ENCODE data around the gene HNRNPL. TPM values are rescaled to one million over a fixed set of nuclear protein-coding genes. Genes with fewer than 3 reads are reported as not detected.

The HNRNPL gene
- total and polyA plus RNA-seq, 2 of the 8 experiments (the other 6 are each of a cell fraction or from before 2014, with no cell fraction given), result 404 to 779 TPM

- no peak overlapping the region for H3K4me3 ChIP-seq (ENCODE audit: extremely low read depth in 1 of 4, insufficient read depth in 2 of 4, low read depth in 3 of 4, low read length in 4 of 4)
- H2BK12ac ChIP-seq (ENCODE audit: low read depth, low read length), result no peak overlapping the region
- H3K4me1 ChIP-seq (replicated peaks in 1 of 4; ENCODE audit: control insufficient read depth in 3 of 4, insufficient read depth in 4 of 4, low read length in 3 of 4), result no peaks in the 10 kb centered on the region
- 89% methylated on average over 7 of the region's 7 CpGs; no CpG with 5 or more reads in 1 of the 2 experiments for WGBS, 2 experiments (ENCODE audit: extremely low coverage in 1 of 2, insufficient coverage in 1 of 2, insufficient read length in 1 of 2, insufficient replicate concordance in 2 of 2, low coverage in 1 of 2, low lambda C conversion rate in 2 of 2, missing lambda C conversion rate in 1 of 2)
- peaks cover 0 to 15% of the 10 kb centered on the region in 2 experiments; a peak in 2 of 4 replicates for H3K79me2 ChIP-seq (ENCODE audit: control insufficient read depth in 1 of 2, insufficient read depth in 2 of 2, low read length in 2 of 2)
- H2AK5ac ChIP-seq (ENCODE audit: low read depth, low read length), result no peak overlapping the region
- H3K27ac ChIP-seq (ENCODE audit: low read depth, low read length), result no peak overlapping the region
- H4K8ac ChIP-seq (ENCODE audit: extremely low read depth, insufficient read depth, low read length), result no peak overlapping the region
- H3K18ac ChIP-seq (ENCODE audit: extremely low read depth, low read length), result no peak overlapping the region
- H3K4ac ChIP-seq (replicated peaks; ENCODE audit: insufficient read length, low read depth, low read length), result no peak overlapping the region
- H3K56ac ChIP-seq (replicated peaks; ENCODE audit: insufficient read length, low read depth, low read length), result no peak overlapping the region
- peaks cover 61 to 74% (median 68%) of the 10 kb centered on the region in 4 experiments for H3K36me3 ChIP-seq (ENCODE audit: control insufficient read depth in 2 of 4, insufficient read depth in 4 of 4, low read length in 3 of 4)
- H4K20me1 ChIP-seq (replicated peaks in 1 of 2; ENCODE audit: control insufficient read depth in 1 of 2, insufficient read depth in 2 of 2, low read length in 2 of 2), result peaks cover 22 to 34% of the 10 kb centered on the region in 2 experiments
- no peak overlapping the region for H3K14ac ChIP-seq (ENCODE audit: insufficient read length)
- no peak overlapping the region for H2BK5ac ChIP-seq (ENCODE audit: low read depth, low read length)
- no peak overlapping the region for H2BK15ac ChIP-seq (ENCODE audit: low read length)
- no peak overlapping the region for H2BK20ac ChIP-seq (ENCODE audit: low read length)
- CTCF ChIA-PET (ENCODE audit: partially characterized antibody), result interaction anchor here (1.2 to 1.5 kb wide), 4 partner anchors 9 to 92 kb away, joined by 3 to 4 read pairs (median 3); partner anchors contain the start of genes MRPS12 and SARS2
- H3K9ac ChIP-seq (replicated peaks in 1 of 4; ENCODE audit: extremely low read depth in 1 of 4, low read depth in 3 of 4, low read length in 3 of 4), result no peak overlapping the region; a peak in 1 of 7 replicates
- no peaks in the 10 kb centered on the region for H3K9me3 ChIP-seq (ENCODE audit: insufficient read depth in 2 of 2, low read depth in 1 of 2, low read length in 1 of 2)
- no peak overlapping the region for H4K5ac ChIP-seq (ENCODE audit: insufficient read length, low read depth, low read length)
- POLR2A ChIA-PET (ENCODE audit: partially characterized antibody), result interaction anchor here (0.6 to 14.2 kb wide), 21 partner anchors 8 to 504 kb away, joined by 3 to 376 read pairs (median 3); partner anchors contain the start of genes CCER2, HNRNPL, MRPS12 and NFKBIB
- no peak overlapping the region for H2AFZ ChIP-seq (ENCODE audit: low read length)
- no peak overlapping the region for H2BK120ac ChIP-seq (replicated peaks; ENCODE audit: low read depth, low read length)
- no peak overlapping the region for H4K91ac ChIP-seq (replicated peaks; ENCODE audit: insufficient read length, low read length)
- DNase-seq (ENCODE audit: low read depth in 1 of 2, low spot score in 2 of 2), result no peak
- H3K23ac ChIP-seq (ENCODE audit: insufficient read length), result no peak overlapping the region
- no peak for TF ChIP-seq JUN (IDR thresholded peaks at IDR 0.05; ENCODE audit: low read depth, low read length)
- H3K4me2 ChIP-seq (ENCODE audit: insufficient read depth in 1 of 2, low read depth in 2 of 2, low read length in 2 of 2), result no peak overlapping the region
- H3K79me1 ChIP-seq (ENCODE audit: low read depth, low read length), result peaks cover 3% of the 10 kb centered on the region; the same call in 1 of the 2 replicates
- FAIRE-seq, result no peak
- no peaks in the 10 kb centered on the region for H3K27me3 ChIP-seq (replicated peaks in 1 of 4; ENCODE audit: control insufficient read depth in 3 of 4, extremely low read depth in 1 of 4, insufficient read depth in 3 of 4, low read length in 3 of 4)
- no peaks in the 10 kb centered on the region for H3K23me2 ChIP-seq (ENCODE audit: low read depth, low read length)
Observed at GRCh38 chr19:38837656-38838121, 12.1 kb downstream of the HNRNPL start.

Measured in H1 (cell line).